Naive thymus-derived CD4-positive, alpha-beta T cell (primary cell): ENCODE data around the gene GPHA2. TPM values are rescaled to one million over a fixed set of nuclear protein-coding genes. Genes with fewer than 3 reads are reported as not detected.

Experiments
- ATAC-seq: fragments of 150-1000 bp; cut with Tn5 transposase; 2 replicates; pipeline ENCODE4 v1.10.0; 2021; ENCODE audit warnings: mild to moderate bottlenecking, moderate library complexity
- CTCF ChIA-PET: fragments of 350-600 bp; sonication (Branson Sonifier 250); formaldehyde crosslinking; loops from one replicate; lab custom pipeline; 2021; ENCODE audit warnings: antibody characterized with exemption; lab: Charles Lee
- POLR2A ChIA-PET: fragments of 350-600 bp; sonication (Branson Sonifier 250); formaldehyde crosslinking; loops from one replicate; lab custom pipeline; 2021; ENCODE audit warnings: antibody characterized with exemption, inconsistent platforms; lab: Charles Lee
- DNase-seq, 9 donors: peaks; one replicate each; pipeline versions ENCODE4 v3.0.0 to v3.0.0-alpha.2; 2020 to 2022; ENCODE audit warnings: mixed read lengths in 1 of 9
- H3K27ac ChIP-seq: one replicate; pipeline ENCODE4 v1.7.0; 2013; ENCODE audit warnings: mild to moderate bottlenecking, low read depth, low read length, moderate library complexity
- H3K27me3 ChIP-seq, 2 donors: one replicate each; pipeline ENCODE4 v1.7.0; 2013; ENCODE audit warnings: low read length in 2 of 2, mild to moderate bottlenecking in 2 of 2, moderate library complexity in 2 of 2; ENCODE audit not compliant: control insufficient read depth in 2 of 2, insufficient read depth in 2 of 2
- H3K36me3 ChIP-seq, 3 experiments: 1 replicate in 2 of 3; 2 replicates in 1 of 3; pipeline ENCODE4 v1.7.0; 2013; ENCODE audit warnings: low read length in 3 of 3, mild to moderate bottlenecking in 3 of 3, moderate library complexity in 1 of 3; ENCODE audit not compliant: insufficient read depth in 3 of 3, control insufficient read depth in 2 of 3
- H3K4me1 ChIP-seq, 2 donors: one replicate each; pipeline ENCODE4 v1.7.0; 2013; ENCODE audit warnings: low read length in 2 of 2, mild to moderate bottlenecking in 2 of 2, moderate library complexity in 1 of 2; ENCODE audit not compliant: control insufficient read depth in 2 of 2, insufficient read depth in 2 of 2
- H3K4me3 ChIP-seq: 2 replicates; pipeline ENCODE4 v1.7.0; 2013; ENCODE audit warnings: mild to moderate bottlenecking, low read length
- H3K9me3 ChIP-seq, 3 experiments: 1 replicate in 2 of 3; 2 replicates in 1 of 3; pipeline ENCODE4 v1.7.0; 2013; ENCODE audit warnings: low read length in 3 of 3; ENCODE audit not compliant: control insufficient read depth in 2 of 3
- H3K27ac Mint-ChIP-seq, 9 donors: one replicate each; pipeline ENCODE4 v1.8.0; 2020 to 2022; ENCODE audit warnings: mixed read lengths in 9 of 9, mild to moderate bottlenecking in 8 of 9, moderate library complexity in 5 of 9, inconsistent platforms in 2 of 9
- H3K27me3 Mint-ChIP-seq, 5 donors: one replicate each; pipeline ENCODE4 v1.8.0; 2021 to 2022; ENCODE audit warnings: mixed read lengths in 5 of 5, mild to moderate bottlenecking in 1 of 5
- H3K36me3 Mint-ChIP-seq, 5 donors: one replicate each; pipeline ENCODE4 v1.8.0; 2020 to 2022; ENCODE audit warnings: mixed read lengths in 5 of 5, mild to moderate bottlenecking in 3 of 5, inconsistent platforms in 1 of 5
- H3K4me1 Mint-ChIP-seq, 7 donors: one replicate each; pipeline ENCODE4 v1.8.0; 2020 to 2022; ENCODE audit warnings: mixed read lengths in 7 of 7, mild to moderate bottlenecking in 3 of 7, inconsistent platforms in 1 of 7
- H3K4me3 Mint-ChIP-seq, 10 donors: one replicate each; pipeline ENCODE4 v1.8.0; 2020 to 2022; ENCODE audit warnings: mild to moderate bottlenecking in 10 of 10, mixed read lengths in 10 of 10, moderate library complexity in 6 of 10, inconsistent platforms in 2 of 10
- H3K9me3 Mint-ChIP-seq, 11 donors: one replicate each; pipeline ENCODE4 v1.8.0; 2020 to 2022; ENCODE audit warnings: mixed read lengths in 11 of 11, mild to moderate bottlenecking in 4 of 11, inconsistent platforms in 1 of 11, moderate library complexity in 1 of 11
- intact Hi-C, 2 donors: fragments of 100-400 bp; cut with micrococcal nuclease; formaldehyde crosslinking; loops; one replicate each; pipeline ENCODE4 v1.15.1; 2023
- polyA plus RNA-seq, 2 donors: library from polyadenylated mRNA; unstranded; fragments of 300-500 nt; fragmentation: Illumina TruSeq; gene quantifications; one replicate each; pipeline ENCODE4 v1.2.3, GENCODE V29; 2021
- total RNA-seq, 6 experiments: library from RNA in 5 of 6; stranded (reverse) in 5 of 6; gene quantifications; 1 replicate in 5 of 6; 2 replicates in 1 of 6; pipeline ENCODE4 v1.2.3 and lab custom pipeline; 2021 to 2026

GPHA2 gene
- total and polyA plus RNA-seq, 7 experiments from 2014 or later, result 0.48 TPM; not detected in 6

DNA sequence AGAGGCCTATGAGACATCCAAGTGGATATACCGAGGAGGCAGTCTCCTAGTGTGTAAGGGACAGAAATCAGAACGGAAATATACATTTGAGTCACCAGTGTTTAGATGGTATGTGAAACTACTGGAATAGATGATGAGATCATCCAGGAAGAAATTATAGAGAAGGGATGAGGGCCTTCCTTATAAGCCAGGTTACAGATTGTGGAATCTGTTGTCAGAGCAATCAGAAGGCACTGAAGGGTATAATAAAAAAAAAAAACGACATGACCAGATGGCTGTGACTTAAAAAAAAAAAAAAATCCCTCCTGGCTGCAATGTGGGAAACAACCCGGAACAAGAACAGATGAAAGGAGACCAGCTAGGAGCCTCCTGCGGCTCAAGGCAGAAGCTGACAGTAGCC is 33.5 kb upstream of the GPHA2 start:
- Histone ChIP-seq H3K4me1 (peaks cover 0 to 8% of the 10 kb centered on the region in 2 donors), H3K36me3 (no peaks in the 10 kb centered on the region), H3K4me3 (no peak overlapping the region), H3K27me3 (no peaks in the 10 kb centered on the region), H3K27ac (no peak overlapping the region), H3K9me3 (no peaks in the 10 kb centered on the region)
- Mint-ChIP-seq H3K27me3 (no peaks in the 10 kb centered on the region), H3K27ac (peak overlapping the region in 5 of 9 donors; percentile 1 to 53 (median 48)), H3K4me3 (peak overlapping the region in 1 of 10 donors; percentile 2), H3K4me1 (peaks cover 0 to 19% (median 14%) of the 10 kb centered on the region in 7 donors), H3K9me3 (no peaks in the 10 kb centered on the region), H3K36me3 (no peaks in the 10 kb centered on the region)
- no peak for DNase-seq
- no peak for ATAC-seq
- intact Hi-C loops, result no loop called here
- ChIA-PET CTCF (no interaction called here), POLR2A (no interaction called here)

- DNase-seq (no peak), ATAC-seq (no peak)
- intact Hi-C loops, result no loop called here
- Mint-ChIP-seq H3K27me3 (peaks cover 0 to 4% (median 0%) of the 10 kb centered on the region in 5 donors), H3K4me1 (peaks cover 0 to 19% (median 14%) of the 10 kb centered on the region in 7 donors), H3K36me3 (no peaks in the 10 kb centered on the region), H3K4me3 (no peak overlapping the region), H3K27ac (peak overlapping the region in 2 of 9 donors; percentile 4 to 8), H3K9me3 (no peaks in the 10 kb centered on the region)
- no peaks in the 10 kb centered on the region for H3K36me3 ChIP-seq
- CTCF ChIA-PET, result no interaction called here
- POLR2A ChIA-PET, result interaction anchor here (0.6 kb wide), 1 partner anchor 1780 kb away, joined by 3 read pairs; no protein-coding TSS in a partner anchor
- peaks cover 0 to 7% of the 10 kb centered on the region in 2 donors for H3K4me1 ChIP-seq
- no peak overlapping the region for H3K4me3 ChIP-seq
- H3K27me3 ChIP-seq, result no peaks in the 10 kb centered on the region
- no peak overlapping the region for H3K27ac ChIP-seq
- H3K9me3 ChIP-seq, result no peaks in the 10 kb centered on the region
Measured at GRCh38 chr11:64967375-64967774, 31.7 kb upstream of the GPHA2 start.

GRCh38 chr11:64963072-64963631 is 27.5 kb upstream of the GPHA2 start:
- Mint-ChIP-seq H3K4me1 (peaks cover 0 to 5% (median 0%) of the 10 kb centered on the region in 7 donors), H3K4me3 (no peak overlapping the region), H3K9me3 (no peaks in the 10 kb centered on the region), H3K27ac (no peak overlapping the region), H3K36me3 (no peaks in the 10 kb centered on the region), H3K27me3 (peaks cover 0 to 9% (median 6%) of the 10 kb centered on the region in 5 donors)
- H3K27ac ChIP-seq, result no peak overlapping the region
- no peaks in the 10 kb centered on the region for H3K36me3 ChIP-seq
- H3K9me3 ChIP-seq, result no peaks in the 10 kb centered on the region
- H3K27me3 ChIP-seq, result peaks cover 0 to 2% of the 10 kb centered on the region in 2 donors
- intact Hi-C loops, result no loop called here
- ChIA-PET CTCF (no interaction called here), POLR2A (no interaction called here)
- DNase-seq (no peak), ATAC-seq (no peak)
- H3K4me3 ChIP-seq, result no peak overlapping the region
- H3K4me1 ChIP-seq, result no peaks in the 10 kb centered on the region

- no peaks in the 10 kb centered on the region for H3K36me3 Mint-ChIP-seq
- peaks cover 0 to 3% (median 0%) of the 10 kb centered on the region in 7 donors for H3K4me1 Mint-ChIP-seq
- H3K9me3 Mint-ChIP-seq, result no peaks in the 10 kb centered on the region
- CTCF ChIA-PET, result no interaction called here
- POLR2A ChIA-PET, result no interaction called here
- Histone ChIP-seq H3K27ac (no peak overlapping the region), H3K4me3 (no peak overlapping the region), H3K27me3 (peaks cover 0 to 2% of the 10 kb centered on the region in 2 donors), H3K9me3 (no peaks in the 10 kb centered on the region), H3K4me1 (no peaks in the 10 kb centered on the region), H3K36me3 (no peaks in the 10 kb centered on the region)
- intact Hi-C loops, result no loop called here
- no peak overlapping the region for H3K27ac Mint-ChIP-seq
- H3K4me3 Mint-ChIP-seq, result no peak overlapping the region
- DNase-seq (no peak), ATAC-seq (no peak)
- H3K27me3 Mint-ChIP-seq, result peaks cover 0 to 11% (median 6%) of the 10 kb centered on the region in 5 donors
Measured at GRCh38 chr11:64960719-64961118, 25.0 kb upstream of the GPHA2 start.

- Histone ChIP-seq H3K9me3 (no peaks in the 10 kb centered on the region), H3K27me3 (peaks cover 0 to 2% of the 10 kb centered on the region in 2 donors), H3K27ac (no peak overlapping the region), H3K36me3 (no peaks in the 10 kb centered on the region), H3K4me1 (no peaks in the 10 kb centered on the region), H3K4me3 (no peak overlapping the region)
- peaks cover 0 to 12% (median 6%) of the 10 kb centered on the region in 5 donors for H3K27me3 Mint-ChIP-seq
- H3K9me3 Mint-ChIP-seq, result no peaks in the 10 kb centered on the region
- DNase-seq (no peak), ATAC-seq (no peak)
- no peaks in the 10 kb centered on the region for H3K4me1 Mint-ChIP-seq
- ChIA-PET POLR2A (no interaction called here), CTCF (no interaction called here)
- peak overlapping the region in 1 of 9 donors; percentile 6 for H3K27ac Mint-ChIP-seq
- intact Hi-C loops, result no loop called here
- no peaks in the 10 kb centered on the region for H3K36me3 Mint-ChIP-seq
- H3K4me3 Mint-ChIP-seq, result no peak overlapping the region
Measured at GRCh38 chr11:64959498-64959897, 23.8 kb upstream of the GPHA2 start.

GRCh38 chr11:64954201-64954600 is 18.5 kb upstream of the GPHA2 start:
- no peak for DNase-seq
- Histone ChIP-seq H3K27ac (no peak overlapping the region), H3K27me3 (no peaks in the 10 kb centered on the region), H3K9me3 (no peaks in the 10 kb centered on the region), H3K36me3 (no peaks in the 10 kb centered on the region), H3K4me1 (no peaks in the 10 kb centered on the region), H3K4me3 (no peak overlapping the region)
- CTCF ChIA-PET, result no interaction called here
- POLR2A ChIA-PET, result interaction anchor here (0.6 kb wide), 1 partner anchor 351 kb away, joined by 3 read pairs; no protein-coding TSS in a partner anchor
- no peak for ATAC-seq
- Mint-ChIP-seq H3K9me3 (no peaks in the 10 kb centered on the region), H3K4me3 (no peak overlapping the region), H3K27ac (no peak overlapping the region), H3K27me3 (peaks cover 0 to 20% (median 5%) of the 10 kb centered on the region in 5 donors), H3K4me1 (no peaks in the 10 kb centered on the region), H3K36me3 (no peaks in the 10 kb centered on the region)
- intact Hi-C loops, result no loop called here

GRCh38 chr11:64951529-64951928 is 15.8 kb upstream of the GPHA2 start:
- Histone ChIP-seq H3K36me3 (no peaks in the 10 kb centered on the region), H3K27ac (no peak overlapping the region), H3K4me1 (no peaks in the 10 kb centered on the region), H3K4me3 (no peak overlapping the region), H3K9me3 (no peaks in the 10 kb centered on the region), H3K27me3 (no peaks in the 10 kb centered on the region)
- H3K4me3 Mint-ChIP-seq, result no peak overlapping the region
- no peaks in the 10 kb centered on the region for H3K4me1 Mint-ChIP-seq
- intact Hi-C loops, result no loop called here
- POLR2A ChIA-PET, result interaction anchor here (0.6 to 0.7 kb wide), 2 partner anchors 255 to 810 kb away, joined by 3 to 5 read pairs; no protein-coding TSS in a partner anchor
- H3K36me3 Mint-ChIP-seq, result no peaks in the 10 kb centered on the region
- peaks cover 0 to 25% (median 5%) of the 10 kb centered on the region in 5 donors for H3K27me3 Mint-ChIP-seq
- no peaks in the 10 kb centered on the region for H3K9me3 Mint-ChIP-seq
- ATAC-seq (no peak), DNase-seq (no peak)
- CTCF ChIA-PET, result interaction anchor here (0.6 kb wide), 2 partner anchors 165 to 465 kb away, joined by 4 read pairs; no protein-coding TSS in a partner anchor
- H3K27ac Mint-ChIP-seq, result no peak overlapping the region
